ENCODE measurements around the gene ANKRD9.

The ANKRD9 gene

GRCh38 chr14:102512793-102513300, 3.3 kb upstream of the ANKRD9 start:
- DNase-seq: no peak

GRCh38 chr14:102511538-102511937, 2.0 kb upstream of the ANKRD9 start:
- no peak for DNase-seq

GRCh38 chr14:102510616-102511520, 1.3 kb upstream of the ANKRD9 start:
- DNase-seq: no peak

GRCh38 chr14:102508774-102509745, 516 bp downstream of the ANKRD9 start:
- DNase-seq: peak; percentile 19

GRCh38 chr14:102508410-102508773, 1.2 kb downstream of the ANKRD9 start:
- no peak for DNase-seq

GRCh38 chr14:102507857-102508312, 1.7 kb downstream of the ANKRD9 start:
- DNase-seq: no peak

GRCh38 chr14:102507081-102507856, 2.3 kb downstream of the ANKRD9 start:
- no peak for DNase-seq

GRCh38 chr14:102506626-102506925, 3.0 kb downstream of the ANKRD9 start:
- no peak for DNase-seq

GRCh38 chr14:102505775-102506625, 3.6 kb downstream of the ANKRD9 start:
- no peak for DNase-seq

- no peak for DNase-seq
Observed at GRCh38 chr14:102505000-102505619, 4.5 kb downstream of the ANKRD9 start.

- DNase-seq: no peak
Observed at GRCh38 chr14:102504328-102504999, 5.1 kb downstream of the ANKRD9 start.

GRCh38 chr14:102503641-102504327, 5.8 kb downstream of the ANKRD9 start:
- DNase-seq: no peak

- DNase-seq: no peak
Observed at GRCh38 chr14:102502571-102502970, 7.0 kb downstream of the ANKRD9 start.

GRCh38 chr14:102501751-102502315, 7.7 kb downstream of the ANKRD9 start:
- DNase-seq: no peak

GRCh38 chr14:102500713-102501112, 8.9 kb downstream of the ANKRD9 start:
- DNase-seq: no peak

GRCh38 chr14:102500158-102500662, 9.4 kb downstream of the ANKRD9 start:
- no peak for DNase-seq

GRCh38 chr14:102499401-102500157, 10.0 kb downstream of the ANKRD9 start:
- DNase-seq: no peak

- no peak for DNase-seq
Observed at GRCh38 chr14:102498678-102499265, 10.8 kb downstream of the ANKRD9 start.
